Spleen (tissue), 7 donors: ENCODE measurements around the gene PLEKHD1.

Experiments
- CTCF ChIP-seq, 11 experiments: fragments of 200-600 bp in 7 of 11; fragments of 450-650 bp in 4 of 11; sonication (generic) in 4 of 11; IDR thresholded peaks in 8 of 11; conservative IDR thresholded peaks in 3 of 11; 1 replicate in 7 of 11; 2 replicates in 4 of 11; pipeline versions ENCODE4 v1.4.0 to v1.8.0; 2016 to 2021; ENCODE audit warnings: antibody characterized with exemption in 11 of 11, inconsistent platforms in 4 of 11, mild to moderate bottlenecking in 1 of 11
- POLR2A ChIP-seq, 3 donors: fragments of 450-650 bp; IDR thresholded peaks; one replicate each; pipeline ENCODE4 v1.5.1; 2017; ENCODE audit warnings: antibody characterized with exemption in 3 of 3, mild to moderate bottlenecking in 1 of 3
- POLR2AphosphoS5 ChIP-seq, 3 donors: sonication (generic); formaldehyde crosslinking; IDR thresholded peaks; one replicate each; pipeline ENCODE4 v1.5.1; 2017; ENCODE audit warnings: antibody characterized with exemption in 3 of 3
- donor health status: DM: no; HTN: no; CAD: no; lungs with moderate emphysema.
- donor health status: DM: no; HTN: no; CAD: no.
- donor health status: DM: no; HTN: no; CAD: no.

DNA sequence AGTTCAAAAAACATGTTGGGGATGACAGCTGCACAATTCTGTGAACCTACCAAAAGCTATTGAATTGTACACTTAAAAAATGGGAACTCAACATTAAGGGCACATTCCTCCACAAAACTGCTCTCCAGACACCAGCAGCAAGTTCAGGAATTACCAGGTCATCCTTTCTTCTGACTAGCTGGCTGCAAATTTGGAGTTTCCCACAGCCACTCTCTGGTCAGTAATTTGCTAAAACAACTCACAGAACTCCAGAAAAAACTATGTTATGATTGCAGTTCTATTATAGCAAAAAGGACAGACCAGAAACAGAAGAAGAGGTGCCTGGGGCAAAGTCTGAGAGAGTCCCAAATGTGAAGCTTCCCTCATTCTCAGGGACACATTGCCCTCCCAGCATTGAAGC is 20.1 kb upstream of the PLEKHD1 start:
- no peak for TF ChIP-seq CTCF (IDR thresholded peaks at IDR 0.05 in 8 of 11, conservative IDR thresholded peaks at IDR 0.05 in 3 of 11)
- TF ChIP-seq POLR2A (IDR thresholded peaks at IDR 0.05), result no peak
- no peak for TF ChIP-seq POLR2AphosphoS5 (IDR thresholded peaks at IDR 0.05)
